HFFc6 (cell line): ENCODE data around the gene NIPBL. TPM values are rescaled to one million over a fixed set of nuclear protein-coding genes. Genes with fewer than 3 reads are reported as not detected.
A peak's percentile ranks its signal among the peaks of the same experiment; 100 is the strongest.

Experiments used
- DNase-seq: peaks from one replicate; pipeline ENCODE4 v3.0.0-alpha.2; 2018
- H3K27ac Mint-ChIP-seq: 2 replicates; pipeline ENCODE4 v1.8.0; 2020; ENCODE audit warnings: mild to moderate bottlenecking, mixed read lengths
- H3K27me3 Mint-ChIP-seq: 2 replicates; pipeline ENCODE4 v1.8.0; 2021; ENCODE audit warnings: mild to moderate bottlenecking, moderate library complexity, mixed read lengths; ENCODE audit not compliant: insufficient read depth
- H3K36me3 Mint-ChIP-seq: 2 replicates; pipeline ENCODE4 v1.8.0; 2021; ENCODE audit warnings: low read depth, mixed read lengths
- H3K4me1 Mint-ChIP-seq: 2 replicates; pipeline ENCODE4 v1.8.0; 2020; ENCODE audit warnings: low read depth, mixed read lengths
- H3K4me3 Mint-ChIP-seq: 2 replicates; pipeline ENCODE4 v1.8.0; 2020; ENCODE audit warnings: mild to moderate bottlenecking, moderate library complexity, mixed read lengths
- H3K9me3 Mint-ChIP-seq: 2 replicates; pipeline ENCODE4 v1.8.0; 2020; ENCODE audit warnings: mild to moderate bottlenecking, mixed read lengths
- total RNA-seq, 6 experiments: library from RNA; stranded (reverse); fragmentation: NEBNext Ultra II Directional; extraction: Animal tissue kit (Norgen Biotek cat#: 25700); gene quantifications; 2 replicates in 1 of 6; 3 replicates in 5 of 6; pipeline ENCODE4 v1.2.3, GENCODE V29; 2021
- TF ChIP-seq, protein P1 (sequence below): fragments of 200-600 bp; sonication (generic); IDR thresholded peaks from 2 replicates; pipeline ENCODE4 v1.5.0; 2021; ENCODE audit warnings: antibody characterized with exemption, mild to moderate bottlenecking

The NIPBL gene
- total RNA-seq, 6 experiments from 2014 or later, result 31.6 to 35.7 (median 32.6) TPM

DNA sequence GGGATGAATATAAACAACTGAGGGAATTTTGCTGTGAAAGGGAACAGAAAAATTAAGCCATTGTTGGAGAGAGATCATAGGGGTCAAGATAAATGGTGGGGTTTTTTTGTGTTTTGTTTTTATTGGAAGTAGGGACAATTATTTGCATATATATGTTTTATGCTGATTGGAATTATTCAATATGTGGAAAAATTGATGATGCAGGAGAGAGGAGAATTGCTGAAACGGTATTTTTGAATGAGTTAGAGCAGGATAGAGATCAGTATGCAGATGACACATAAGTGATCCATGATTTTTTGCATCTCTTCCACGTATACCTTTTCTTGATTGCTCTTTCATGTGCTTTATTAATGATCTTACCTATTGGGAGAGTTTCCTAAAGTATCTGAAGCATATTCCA lies 67.5 kb downstream of the NIPBL start:
- Mint-ChIP-seq H3K27me3 (no peaks in the 10 kb centered on the region), H3K4me3 (no peak overlapping the region), H3K4me1 (peaks cover 78% of the 10 kb centered on the region), H3K27ac (no peak overlapping the region), H3K36me3 (peaks cover 4% of the 10 kb centered on the region; the same call in 1 of the 2 replicates), H3K9me3 (no peaks in the 10 kb centered on the region)
- TF ChIP-seq, protein P1, sequence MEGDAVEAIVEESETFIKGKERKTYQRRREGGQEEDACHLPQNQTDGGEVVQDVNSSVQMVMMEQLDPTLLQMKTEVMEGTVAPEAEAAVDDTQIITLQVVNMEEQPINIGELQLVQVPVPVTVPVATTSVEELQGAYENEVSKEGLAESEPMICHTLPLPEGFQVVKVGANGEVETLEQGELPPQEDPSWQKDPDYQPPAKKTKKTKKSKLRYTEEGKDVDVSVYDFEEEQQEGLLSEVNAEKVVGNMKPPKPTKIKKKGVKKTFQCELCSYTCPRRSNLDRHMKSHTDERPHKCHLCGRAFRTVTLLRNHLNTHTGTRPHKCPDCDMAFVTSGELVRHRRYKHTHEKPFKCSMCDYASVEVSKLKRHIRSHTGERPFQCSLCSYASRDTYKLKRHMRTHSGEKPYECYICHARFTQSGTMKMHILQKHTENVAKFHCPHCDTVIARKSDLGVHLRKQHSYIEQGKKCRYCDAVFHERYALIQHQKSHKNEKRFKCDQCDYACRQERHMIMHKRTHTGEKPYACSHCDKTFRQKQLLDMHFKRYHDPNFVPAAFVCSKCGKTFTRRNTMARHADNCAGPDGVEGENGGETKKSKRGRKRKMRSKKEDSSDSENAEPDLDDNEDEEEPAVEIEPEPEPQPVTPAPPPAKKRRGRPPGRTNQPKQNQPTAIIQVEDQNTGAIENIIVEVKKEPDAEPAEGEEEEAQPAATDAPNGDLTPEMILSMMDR, result no peak
- no peak for DNase-seq

DNA sequence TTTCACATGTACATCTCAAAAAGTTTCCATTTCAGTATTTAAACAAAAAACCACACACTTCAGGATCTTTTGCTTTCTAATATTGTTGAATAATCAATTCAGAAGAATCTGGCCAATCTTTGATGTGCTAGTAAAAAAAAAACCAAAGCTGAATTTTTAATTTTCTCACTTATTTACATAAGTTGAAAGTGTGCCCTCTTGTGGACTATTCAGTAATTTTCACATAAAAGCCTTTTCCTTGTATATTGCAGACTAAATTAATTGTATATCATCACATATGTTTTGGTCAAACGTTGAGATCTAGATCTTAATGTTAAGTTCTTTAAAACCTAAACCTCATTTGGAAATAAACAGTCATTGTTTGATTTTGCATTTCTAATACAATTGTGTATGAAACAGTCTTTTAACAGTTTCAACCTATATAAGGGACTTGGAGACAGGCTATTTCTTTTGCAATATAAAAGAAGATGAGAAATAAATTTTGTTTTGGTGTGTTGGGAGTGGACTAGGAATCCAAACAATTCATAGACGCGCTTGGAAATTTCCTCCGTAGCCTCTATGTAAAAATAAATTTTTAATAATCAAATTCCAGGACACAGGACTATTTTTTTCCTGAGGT lies 68.1 kb downstream of the NIPBL start:
- DNase-seq, result peak; percentile 52
- H3K4me3 Mint-ChIP-seq, result no peak overlapping the region
- H3K36me3 Mint-ChIP-seq, result peaks cover under 1% of the 10 kb centered on the region; the same call in 1 of the 2 replicates
- H3K4me1 Mint-ChIP-seq, result peaks cover 78% of the 10 kb centered on the region
- no peak overlapping the region for H3K27ac Mint-ChIP-seq
- H3K9me3 Mint-ChIP-seq, result no peaks in the 10 kb centered on the region
- TF ChIP-seq, protein P1, result peak; percentile 90
- H3K27me3 Mint-ChIP-seq, result no peaks in the 10 kb centered on the region

DNA sequence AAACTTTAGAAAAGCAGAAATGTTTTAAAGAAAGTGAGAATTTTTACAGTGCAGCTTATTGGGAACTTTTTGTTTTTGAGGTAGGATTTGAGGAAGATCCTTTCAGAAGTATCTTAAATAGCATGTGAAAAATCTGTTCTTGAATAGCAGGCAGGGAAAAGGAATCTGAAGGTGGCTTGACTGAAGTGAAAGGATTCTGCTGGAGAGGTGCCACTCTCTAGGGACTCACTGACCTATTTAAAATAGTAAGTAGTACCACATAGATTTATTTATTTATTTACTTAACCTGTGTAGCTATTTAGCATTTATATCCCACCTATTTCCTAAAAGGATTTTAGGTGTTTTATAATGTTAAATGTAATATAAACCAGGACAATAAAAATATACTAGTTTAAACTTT lies 69.1 kb downstream of the NIPBL start:
- H3K4me3 Mint-ChIP-seq, result no peak overlapping the region
- no peaks in the 10 kb centered on the region for H3K36me3 Mint-ChIP-seq
- no peak for DNase-seq
- TF ChIP-seq, protein P1, result no peak
- H3K9me3 Mint-ChIP-seq, result no peaks in the 10 kb centered on the region
- no peaks in the 10 kb centered on the region for H3K27me3 Mint-ChIP-seq
- H3K27ac Mint-ChIP-seq, result no peak overlapping the region
- H3K4me1 Mint-ChIP-seq, result peaks cover 78% of the 10 kb centered on the region

DNA sequence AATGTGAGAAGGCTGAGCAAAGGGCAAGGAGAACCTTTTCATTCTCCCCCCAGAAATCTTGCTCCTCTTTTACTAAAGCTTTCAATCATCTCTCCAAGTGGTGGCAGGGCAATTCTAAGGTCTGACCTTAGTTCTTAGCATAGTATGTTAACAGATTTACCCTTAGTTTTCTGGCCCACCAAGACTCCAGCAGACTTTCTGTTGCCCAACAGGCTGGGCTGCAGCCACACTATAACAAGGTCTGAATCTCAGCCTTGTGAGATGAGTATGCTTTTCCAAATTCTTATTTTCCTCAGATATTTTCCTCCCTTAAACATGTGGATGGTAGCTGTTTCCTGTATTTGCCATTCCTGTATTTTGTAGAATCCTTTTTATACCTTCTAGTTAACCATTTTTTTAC lies 69.5 kb downstream of the NIPBL start:
- Mint-ChIP-seq H3K27ac (no peak overlapping the region), H3K4me3 (no peak overlapping the region), H3K36me3 (no peaks in the 10 kb centered on the region), H3K27me3 (no peaks in the 10 kb centered on the region), H3K4me1 (peaks cover 79% of the 10 kb centered on the region), H3K9me3 (no peaks in the 10 kb centered on the region)
- TF ChIP-seq, protein P1, result no peak
- no peak for DNase-seq

DNA sequence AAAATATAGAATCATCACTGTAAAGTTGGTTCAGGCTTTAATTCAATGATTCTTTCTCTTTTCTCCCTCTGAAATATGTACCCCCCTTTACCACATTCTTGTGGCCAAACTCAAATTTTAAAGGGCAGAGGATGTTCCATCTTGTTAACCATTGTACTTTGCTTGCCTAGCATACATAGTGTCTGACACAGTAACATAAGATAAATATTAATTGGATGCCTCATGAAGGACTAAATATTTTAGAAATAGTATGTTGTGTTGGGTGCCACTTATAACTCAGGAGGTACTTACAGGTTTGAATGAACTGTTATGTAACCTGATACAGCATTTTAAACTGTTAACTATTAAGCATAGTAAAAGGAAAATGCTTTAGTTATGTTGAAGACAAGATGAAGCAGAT lies 71.5 kb downstream of the NIPBL start:
- DNase-seq, result peak; percentile 70
- Mint-ChIP-seq H3K27ac (peak overlapping the region; percentile 54), H3K27me3 (peaks cover 2% of the 10 kb centered on the region; the same call in 1 of the 2 replicates), H3K36me3 (no peaks in the 10 kb centered on the region), H3K4me3 (peak overlapping the region; percentile 65; the same call in 1 of the 2 replicates), H3K4me1 (peaks cover 92% of the 10 kb centered on the region), H3K9me3 (no peaks in the 10 kb centered on the region)
- TF ChIP-seq, protein P1, result no peak
